Measurements from ENCODE around the gene UNC45A. TPM values are rescaled to one million over a fixed set of nuclear protein-coding genes. Genes with fewer than 3 reads are reported as not detected.
A peak's percentile ranks its signal among the peaks of the same experiment; 100 is the strongest.

The UNC45A gene, protein sequence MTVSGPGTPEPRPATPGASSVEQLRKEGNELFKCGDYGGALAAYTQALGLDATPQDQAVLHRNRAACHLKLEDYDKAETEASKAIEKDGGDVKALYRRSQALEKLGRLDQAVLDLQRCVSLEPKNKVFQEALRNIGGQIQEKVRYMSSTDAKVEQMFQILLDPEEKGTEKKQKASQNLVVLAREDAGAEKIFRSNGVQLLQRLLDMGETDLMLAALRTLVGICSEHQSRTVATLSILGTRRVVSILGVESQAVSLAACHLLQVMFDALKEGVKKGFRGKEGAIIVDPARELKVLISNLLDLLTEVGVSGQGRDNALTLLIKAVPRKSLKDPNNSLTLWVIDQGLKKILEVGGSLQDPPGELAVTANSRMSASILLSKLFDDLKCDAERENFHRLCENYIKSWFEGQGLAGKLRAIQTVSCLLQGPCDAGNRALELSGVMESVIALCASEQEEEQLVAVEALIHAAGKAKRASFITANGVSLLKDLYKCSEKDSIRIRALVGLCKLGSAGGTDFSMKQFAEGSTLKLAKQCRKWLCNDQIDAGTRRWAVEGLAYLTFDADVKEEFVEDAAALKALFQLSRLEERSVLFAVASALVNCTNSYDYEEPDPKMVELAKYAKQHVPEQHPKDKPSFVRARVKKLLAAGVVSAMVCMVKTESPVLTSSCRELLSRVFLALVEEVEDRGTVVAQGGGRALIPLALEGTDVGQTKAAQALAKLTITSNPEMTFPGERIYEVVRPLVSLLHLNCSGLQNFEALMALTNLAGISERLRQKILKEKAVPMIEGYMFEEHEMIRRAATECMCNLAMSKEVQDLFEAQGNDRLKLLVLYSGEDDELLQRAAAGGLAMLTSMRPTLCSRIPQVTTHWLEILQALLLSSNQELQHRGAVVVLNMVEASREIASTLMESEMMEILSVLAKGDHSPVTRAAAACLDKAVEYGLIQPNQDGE
- 102 TPM for total RNA-seq (ENCODE audit: unreplicated experiment)
- long read RNA-seq, transcript UNC45A-202 (20 exons, 3,252 nt) = major isoform, 18 of 49 reads
- long read RNA-seq, partial matches to known transcripts = 24 of 49 reads
- long read RNA-seq, other reads (novel, unspliced or antisense) = 7 of 49 reads

DNA sequence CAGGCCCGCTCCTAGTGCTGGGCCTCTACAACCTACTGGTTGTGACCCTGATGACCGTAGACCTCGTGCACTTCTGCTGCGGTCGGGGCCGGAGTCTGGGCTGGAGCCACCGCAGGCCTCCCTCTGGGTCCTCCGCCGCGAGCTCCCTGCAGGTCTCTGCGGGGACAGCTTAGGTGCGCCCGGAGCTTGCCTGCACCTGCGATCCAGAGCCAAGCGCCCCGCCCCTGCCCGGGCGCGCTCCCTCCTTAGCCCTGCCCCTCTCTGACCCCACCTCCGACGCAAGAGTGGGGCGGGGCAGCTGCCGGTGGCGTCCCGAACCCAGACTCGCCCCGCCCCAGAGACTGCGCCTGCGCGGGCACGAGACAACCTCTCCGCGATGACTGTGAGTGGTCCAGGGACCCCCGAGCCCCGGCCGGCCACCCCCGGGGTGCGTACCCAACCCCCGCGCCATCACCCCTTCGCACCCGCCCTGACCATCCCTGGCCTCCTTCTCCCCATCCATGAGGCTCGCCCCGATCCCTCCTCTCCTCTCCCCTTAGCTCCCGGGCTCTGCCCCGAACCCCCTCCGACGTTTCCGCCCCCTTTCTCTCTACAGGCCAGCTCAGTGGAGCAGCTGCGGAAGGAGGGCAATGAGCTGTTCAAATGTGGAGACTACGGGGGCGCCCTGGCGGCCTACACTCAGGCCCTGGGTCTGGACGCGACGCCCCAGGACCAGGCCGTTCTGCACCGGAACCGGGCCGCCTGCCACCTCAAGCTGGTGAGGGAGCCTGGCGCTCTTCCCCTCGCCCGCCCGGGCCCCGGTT is at the start of gene UNC45A:
TSS of gene UNC45A (plus strand) at position 337 of the 803 bp plus-strand sequence. CDS start at position 377, 40 bp downstream.
- Mint-ChIP-seq H3K4me1 (ENCODE audit: unreplicated experiment) (peaks cover 20% of the 10 kb centered on the region), H3K4me3 (ENCODE audit: unreplicated experiment) (peak within 1 kb of the TSS; percentile 90), H3K36me3 (ENCODE audit: low read depth, unreplicated experiment) (peaks cover 10% of the 10 kb centered on the region), H3K27ac (ENCODE audit: unreplicated experiment) (peak within 1 kb of the TSS; percentile 53), H3K27me3 (ENCODE audit: unreplicated experiment) (peaks cover 2% of the 10 kb centered on the region), H3K9me3 (ENCODE audit: unreplicated experiment) (no peaks in the 10 kb centered on the region)
- TF ChIP-seq, protein P1, sequence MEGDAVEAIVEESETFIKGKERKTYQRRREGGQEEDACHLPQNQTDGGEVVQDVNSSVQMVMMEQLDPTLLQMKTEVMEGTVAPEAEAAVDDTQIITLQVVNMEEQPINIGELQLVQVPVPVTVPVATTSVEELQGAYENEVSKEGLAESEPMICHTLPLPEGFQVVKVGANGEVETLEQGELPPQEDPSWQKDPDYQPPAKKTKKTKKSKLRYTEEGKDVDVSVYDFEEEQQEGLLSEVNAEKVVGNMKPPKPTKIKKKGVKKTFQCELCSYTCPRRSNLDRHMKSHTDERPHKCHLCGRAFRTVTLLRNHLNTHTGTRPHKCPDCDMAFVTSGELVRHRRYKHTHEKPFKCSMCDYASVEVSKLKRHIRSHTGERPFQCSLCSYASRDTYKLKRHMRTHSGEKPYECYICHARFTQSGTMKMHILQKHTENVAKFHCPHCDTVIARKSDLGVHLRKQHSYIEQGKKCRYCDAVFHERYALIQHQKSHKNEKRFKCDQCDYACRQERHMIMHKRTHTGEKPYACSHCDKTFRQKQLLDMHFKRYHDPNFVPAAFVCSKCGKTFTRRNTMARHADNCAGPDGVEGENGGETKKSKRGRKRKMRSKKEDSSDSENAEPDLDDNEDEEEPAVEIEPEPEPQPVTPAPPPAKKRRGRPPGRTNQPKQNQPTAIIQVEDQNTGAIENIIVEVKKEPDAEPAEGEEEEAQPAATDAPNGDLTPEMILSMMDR (IDR thresholded peaks at IDR 0.05; ENCODE audit: unreplicated experiment) = no peak
- peak; percentile 87 for DNase-seq (ENCODE audit: low spot score)

DNA sequence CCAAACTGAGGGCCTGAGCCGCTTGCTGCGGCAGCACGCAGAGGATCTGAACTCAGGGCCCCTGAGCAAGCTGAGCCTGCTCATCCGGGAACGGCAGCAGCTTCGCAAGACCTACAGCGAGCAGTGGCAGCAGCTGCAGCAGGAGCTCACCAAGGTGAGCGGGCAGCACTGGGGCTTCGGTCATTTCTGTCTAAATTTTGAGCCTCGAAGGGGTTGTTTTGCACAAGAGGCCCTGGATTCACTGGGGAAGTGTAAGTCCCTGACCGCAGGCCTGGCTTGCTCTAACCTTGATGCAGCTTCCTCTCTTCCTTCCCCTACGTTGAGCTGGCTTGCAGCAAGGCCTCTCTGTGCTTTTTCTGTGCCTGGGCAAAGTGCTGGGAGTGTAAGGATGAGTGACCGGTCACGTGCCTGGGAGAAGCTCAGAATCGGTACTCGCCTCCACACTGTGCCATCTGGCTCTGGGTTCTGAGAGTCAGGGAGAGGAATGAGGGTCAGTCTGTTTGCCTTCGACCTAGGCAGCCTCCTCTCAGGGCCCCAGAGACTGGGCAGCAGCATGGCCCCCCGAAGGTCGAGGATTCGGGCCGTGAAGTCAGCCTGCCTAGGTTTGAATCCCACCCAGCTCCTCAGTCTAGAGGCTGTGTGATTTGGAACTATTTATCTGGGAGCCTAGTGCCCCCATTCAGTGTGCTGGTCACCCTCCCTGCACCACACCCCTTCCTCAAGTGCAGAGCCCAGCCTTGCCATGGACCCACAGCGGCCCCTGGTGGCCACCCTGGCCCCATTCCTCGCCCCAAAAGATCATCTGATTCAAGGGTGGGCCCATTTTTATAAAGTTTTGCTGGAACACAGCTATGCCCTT is 49.4 kb upstream of the UNC45A start:
- H3K36me3 Mint-ChIP-seq (ENCODE audit: low read depth, unreplicated experiment) = peaks cover 11% of the 10 kb centered on the region
- H3K27ac Mint-ChIP-seq (ENCODE audit: unreplicated experiment) = peak overlapping the region; percentile 77
- peaks cover 26% of the 10 kb centered on the region for H3K4me1 Mint-ChIP-seq (ENCODE audit: unreplicated experiment)
- TF ChIP-seq, protein P1 (IDR thresholded peaks at IDR 0.05; ENCODE audit: unreplicated experiment) = peak; percentile 88
- no peaks in the 10 kb centered on the region for H3K27me3 Mint-ChIP-seq (ENCODE audit: unreplicated experiment)
- H3K9me3 Mint-ChIP-seq (ENCODE audit: unreplicated experiment) = no peaks in the 10 kb centered on the region
- peak overlapping the region; percentile 82 for H3K4me3 Mint-ChIP-seq (ENCODE audit: unreplicated experiment)
- DNase-seq (ENCODE audit: low spot score) = peak; percentile 86

DNA sequence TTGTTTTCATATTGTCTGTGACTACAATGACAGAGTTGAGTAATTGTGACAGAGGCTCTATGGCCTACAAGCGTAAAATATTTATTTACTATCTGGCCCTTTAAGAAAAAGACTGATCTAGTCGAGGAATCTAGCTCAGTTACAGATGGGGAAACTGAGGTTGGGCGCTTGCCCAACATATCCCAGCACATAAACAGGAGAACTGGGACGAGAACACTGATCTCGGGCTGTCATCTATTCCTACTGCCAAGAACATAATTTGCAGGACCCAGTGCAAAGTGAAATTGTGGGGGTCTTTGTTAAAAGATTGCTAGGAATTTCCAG is 48.8 kb upstream of the UNC45A start:
- no peaks in the 10 kb centered on the region for H3K9me3 Mint-ChIP-seq (ENCODE audit: unreplicated experiment)
- TF ChIP-seq, protein P1 (IDR thresholded peaks at IDR 0.05; ENCODE audit: unreplicated experiment) = peak; percentile 18
- DNase-seq (ENCODE audit: low spot score) = no peak
- H3K27ac Mint-ChIP-seq (ENCODE audit: unreplicated experiment) = peak overlapping the region; percentile 26
- H3K4me1 Mint-ChIP-seq (ENCODE audit: unreplicated experiment) = peaks cover 26% of the 10 kb centered on the region
- H3K4me3 Mint-ChIP-seq (ENCODE audit: unreplicated experiment) = peak overlapping the region; percentile 65
- no peaks in the 10 kb centered on the region for H3K27me3 Mint-ChIP-seq (ENCODE audit: unreplicated experiment)
- H3K36me3 Mint-ChIP-seq (ENCODE audit: low read depth, unreplicated experiment) = peaks cover 11% of the 10 kb centered on the region

DNA sequence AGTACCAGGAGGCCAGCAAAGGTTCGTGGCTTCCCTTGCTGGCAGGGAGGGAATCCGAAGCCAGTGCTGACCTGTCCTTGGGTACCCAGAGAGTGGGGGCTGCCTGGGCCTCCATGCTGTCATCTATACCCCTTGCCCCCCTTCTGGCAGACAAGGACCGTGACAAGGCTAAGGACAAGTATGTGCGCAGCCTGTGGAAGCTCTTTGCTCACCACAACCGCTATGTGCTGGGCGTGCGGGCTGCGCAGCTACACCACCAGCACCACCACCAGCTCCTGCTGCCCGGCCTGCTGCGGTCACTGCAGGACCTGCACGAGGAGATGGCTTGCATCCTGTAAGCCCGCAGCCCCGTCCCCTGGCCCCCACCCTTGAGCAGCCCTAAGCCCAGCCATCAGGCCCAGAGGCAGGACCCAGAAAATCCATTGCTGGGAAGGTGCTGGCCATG is 48.0 kb upstream of the UNC45A start:
- no peak for DNase-seq (ENCODE audit: low spot score)
- Mint-ChIP-seq H3K27ac (ENCODE audit: unreplicated experiment) (no peak overlapping the region), H3K27me3 (ENCODE audit: unreplicated experiment) (peaks cover 2% of the 10 kb centered on the region), H3K36me3 (ENCODE audit: low read depth, unreplicated experiment) (peaks cover 15% of the 10 kb centered on the region), H3K4me1 (ENCODE audit: unreplicated experiment) (peaks cover 26% of the 10 kb centered on the region), H3K9me3 (ENCODE audit: unreplicated experiment) (no peaks in the 10 kb centered on the region), H3K4me3 (ENCODE audit: unreplicated experiment) (no peak overlapping the region)
- TF ChIP-seq, protein P1 (IDR thresholded peaks at IDR 0.05; ENCODE audit: unreplicated experiment) = no peak

Measured in endothelial cell (in vitro differentiated cells).